ENCODE results near the gene SPRR5.

The SPRR5 gene

GRCh38 chr1:152917794-152918193 is 29.2 kb upstream of the SPRR5 start:
- H3K4me1 ChIP-seq (ENCODE audit: control insufficient read depth, insufficient read depth, low read length) = no peaks in the 10 kb centered on the region
- H3K4me3 ChIP-seq (ENCODE audit: low read length) = no peak overlapping the region
- H3K36me3 ChIP-seq (ENCODE audit: control insufficient read depth, insufficient read depth, low read length) = no peaks in the 10 kb centered on the region
- no peaks in the 10 kb centered on the region for H3K27me3 ChIP-seq (ENCODE audit: control insufficient read depth, insufficient read depth, low read length)
- H3K9ac ChIP-seq (ENCODE audit: low read length) = no peak overlapping the region
- H3K9me3 ChIP-seq (ENCODE audit: control insufficient read depth, low read length) = no peaks in the 10 kb centered on the region

DNA sequence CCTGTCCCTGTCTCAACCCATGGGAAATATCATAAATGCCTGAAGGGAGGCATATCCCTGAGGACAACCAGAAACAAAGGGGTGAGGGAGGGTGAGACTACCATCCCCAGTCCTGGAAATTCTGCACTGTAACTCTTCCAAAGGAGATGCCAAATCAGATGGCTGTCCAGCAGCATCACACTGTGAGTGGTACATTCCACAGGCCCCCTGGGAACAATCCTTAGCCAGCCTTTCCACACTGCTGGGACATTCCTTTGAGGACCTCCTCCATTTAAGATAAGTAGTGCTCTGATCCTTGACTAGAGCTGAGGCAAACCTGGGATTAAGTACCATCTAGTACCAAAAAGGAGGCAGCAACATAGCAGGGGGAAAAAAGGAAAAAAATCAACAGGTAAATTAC is 27.9 kb upstream of the SPRR5 start:
- H3K27me3 ChIP-seq (ENCODE audit: control insufficient read depth, insufficient read depth, low read length) = no peaks in the 10 kb centered on the region
- no peaks in the 10 kb centered on the region for H3K9me3 ChIP-seq (ENCODE audit: control insufficient read depth, low read length)
- no peak overlapping the region for H3K9ac ChIP-seq (ENCODE audit: low read length)
- H3K4me1 ChIP-seq (ENCODE audit: control insufficient read depth, insufficient read depth, low read length) = no peaks in the 10 kb centered on the region
- no peaks in the 10 kb centered on the region for H3K36me3 ChIP-seq (ENCODE audit: control insufficient read depth, insufficient read depth, low read length)
- H3K4me3 ChIP-seq (ENCODE audit: low read length) = no peak overlapping the region

DNA sequence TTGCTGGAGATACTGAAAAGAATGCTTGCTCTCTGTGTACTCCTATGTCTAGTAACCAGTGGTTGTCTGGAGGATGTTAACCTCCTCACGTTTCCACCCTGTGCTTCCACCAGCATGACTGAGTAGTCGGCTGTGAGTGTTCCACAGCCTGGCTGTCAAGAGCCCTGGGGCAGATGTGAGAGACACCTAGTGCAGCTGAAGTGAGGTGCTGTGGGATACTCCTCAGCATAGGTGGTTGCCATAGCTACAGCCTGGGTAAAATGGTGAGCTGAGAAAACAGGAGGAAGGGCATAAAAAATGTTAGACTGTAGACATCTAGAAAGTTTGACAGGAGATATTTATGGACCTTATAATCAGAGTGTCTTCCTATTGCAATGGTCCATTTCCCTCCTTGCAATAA is 22.8 kb upstream of the SPRR5 start:
- Histone ChIP-seq H3K36me3 (ENCODE audit: control insufficient read depth, insufficient read depth, low read length) (no peaks in the 10 kb centered on the region), H3K4me1 (ENCODE audit: control insufficient read depth, insufficient read depth, low read length) (no peaks in the 10 kb centered on the region), H3K9ac (ENCODE audit: low read length) (no peak overlapping the region), H3K4me3 (ENCODE audit: low read length) (no peak overlapping the region), H3K27me3 (ENCODE audit: control insufficient read depth, insufficient read depth, low read length) (no peaks in the 10 kb centered on the region), H3K9me3 (ENCODE audit: control insufficient read depth, low read length) (no peaks in the 10 kb centered on the region)

- H3K9ac ChIP-seq (ENCODE audit: low read length) = no peak overlapping the region
- no peaks in the 10 kb centered on the region for H3K4me1 ChIP-seq (ENCODE audit: control insufficient read depth, insufficient read depth, low read length)
- H3K36me3 ChIP-seq (ENCODE audit: control insufficient read depth, insufficient read depth, low read length) = no peaks in the 10 kb centered on the region
- no peak overlapping the region for H3K4me3 ChIP-seq (ENCODE audit: low read length)
- no peaks in the 10 kb centered on the region for H3K27me3 ChIP-seq (ENCODE audit: control insufficient read depth, insufficient read depth, low read length)
- H3K9me3 ChIP-seq (ENCODE audit: control insufficient read depth, low read length) = no peaks in the 10 kb centered on the region
Measured at GRCh38 chr1:152926091-152926490, 20.9 kb upstream of the SPRR5 start.

DNA sequence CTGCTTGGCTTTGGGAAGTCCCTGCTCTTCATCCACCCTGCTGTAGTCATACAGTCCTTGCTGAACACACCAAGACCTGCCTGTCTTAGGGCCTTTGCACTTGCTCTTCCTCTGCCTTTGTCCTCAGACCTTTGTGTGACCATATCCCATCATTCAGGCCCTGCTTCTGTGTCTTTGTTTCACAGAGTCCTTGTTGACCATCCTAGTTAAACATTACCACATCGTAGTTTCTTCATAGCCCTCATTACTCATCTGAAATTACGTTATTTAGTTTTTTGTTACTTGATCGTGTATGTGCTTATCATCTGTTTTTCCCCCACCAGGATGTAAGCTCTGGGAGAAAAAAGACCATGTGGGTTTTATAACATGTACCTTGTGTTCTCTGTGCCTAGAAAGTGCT is 18.3 kb upstream of the SPRR5 start:
- H3K9ac ChIP-seq (ENCODE audit: low read length) = no peak overlapping the region
- H3K4me3 ChIP-seq (ENCODE audit: low read length) = no peak overlapping the region
- H3K36me3 ChIP-seq (ENCODE audit: control insufficient read depth, insufficient read depth, low read length) = no peaks in the 10 kb centered on the region
- H3K9me3 ChIP-seq (ENCODE audit: control insufficient read depth, low read length) = no peaks in the 10 kb centered on the region
- no peaks in the 10 kb centered on the region for H3K4me1 ChIP-seq (ENCODE audit: control insufficient read depth, insufficient read depth, low read length)
- H3K27me3 ChIP-seq (ENCODE audit: control insufficient read depth, insufficient read depth, low read length) = no peaks in the 10 kb centered on the region

GRCh38 chr1:152932170-152932811 is 14.7 kb upstream of the SPRR5 start:
- Histone ChIP-seq H3K4me3 (ENCODE audit: low read length) (no peak overlapping the region), H3K9ac (ENCODE audit: low read length) (no peak overlapping the region), H3K4me1 (ENCODE audit: control insufficient read depth, insufficient read depth, low read length) (no peaks in the 10 kb centered on the region), H3K27me3 (ENCODE audit: control insufficient read depth, insufficient read depth, low read length) (no peaks in the 10 kb centered on the region), H3K9me3 (ENCODE audit: control insufficient read depth, low read length) (no peaks in the 10 kb centered on the region), H3K36me3 (ENCODE audit: control insufficient read depth, insufficient read depth, low read length) (no peaks in the 10 kb centered on the region)

DNA sequence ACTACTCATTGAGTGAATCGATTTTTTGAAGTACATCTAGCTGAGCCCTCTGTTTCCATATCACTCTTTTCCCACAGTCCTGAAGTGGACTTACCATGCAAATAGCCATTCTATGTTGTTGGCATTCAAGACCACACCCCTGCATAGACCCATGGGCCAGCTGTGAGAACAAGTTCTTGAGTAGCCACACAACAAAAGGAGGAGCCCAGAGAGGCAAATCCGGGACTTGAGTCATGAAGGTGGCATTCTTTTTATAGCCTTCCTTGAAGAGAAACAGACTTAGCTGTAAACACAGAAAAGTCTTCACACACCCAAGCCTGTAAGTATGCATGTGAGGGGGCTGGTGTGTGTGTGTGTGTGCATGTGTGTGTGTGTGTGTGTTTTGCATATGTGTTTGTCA is 13.8 kb upstream of the SPRR5 start:
- H3K9me3 ChIP-seq (ENCODE audit: control insufficient read depth, low read length) = no peaks in the 10 kb centered on the region
- no peak overlapping the region for H3K4me3 ChIP-seq (ENCODE audit: low read length)
- no peaks in the 10 kb centered on the region for H3K27me3 ChIP-seq (ENCODE audit: control insufficient read depth, insufficient read depth, low read length)
- H3K36me3 ChIP-seq (ENCODE audit: control insufficient read depth, insufficient read depth, low read length) = no peaks in the 10 kb centered on the region
- H3K4me1 ChIP-seq (ENCODE audit: control insufficient read depth, insufficient read depth, low read length) = no peaks in the 10 kb centered on the region
- H3K9ac ChIP-seq (ENCODE audit: low read length) = no peak overlapping the region

DNA sequence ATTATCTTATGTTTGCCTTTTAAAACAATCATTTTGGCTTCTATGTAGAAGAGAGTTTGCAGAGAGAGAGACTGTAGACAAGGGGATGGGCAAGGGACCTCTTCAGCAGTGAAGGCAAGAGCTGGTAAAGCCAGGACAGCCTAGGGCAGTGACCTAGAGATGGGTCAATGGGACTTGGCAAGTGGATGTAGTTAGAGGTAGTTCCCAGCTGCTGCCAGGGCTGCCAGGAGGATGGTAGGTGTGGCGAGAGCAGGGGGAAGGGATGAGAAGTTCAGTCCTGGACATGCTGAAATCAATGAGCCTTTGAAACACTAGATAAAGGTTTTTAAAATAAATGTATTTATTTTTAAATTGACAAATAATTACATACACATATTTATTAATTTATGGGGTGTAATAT is 6.4 kb upstream of the SPRR5 start:
- no peaks in the 10 kb centered on the region for H3K27me3 ChIP-seq (ENCODE audit: control insufficient read depth, insufficient read depth, low read length)
- H3K4me1 ChIP-seq (ENCODE audit: control insufficient read depth, insufficient read depth, low read length) = no peaks in the 10 kb centered on the region
- H3K9me3 ChIP-seq (ENCODE audit: control insufficient read depth, low read length) = no peaks in the 10 kb centered on the region
- no peak overlapping the region for H3K9ac ChIP-seq (ENCODE audit: low read length)
- no peaks in the 10 kb centered on the region for H3K36me3 ChIP-seq (ENCODE audit: control insufficient read depth, insufficient read depth, low read length)
- H3K4me3 ChIP-seq (ENCODE audit: low read length) = no peak overlapping the region

DNA sequence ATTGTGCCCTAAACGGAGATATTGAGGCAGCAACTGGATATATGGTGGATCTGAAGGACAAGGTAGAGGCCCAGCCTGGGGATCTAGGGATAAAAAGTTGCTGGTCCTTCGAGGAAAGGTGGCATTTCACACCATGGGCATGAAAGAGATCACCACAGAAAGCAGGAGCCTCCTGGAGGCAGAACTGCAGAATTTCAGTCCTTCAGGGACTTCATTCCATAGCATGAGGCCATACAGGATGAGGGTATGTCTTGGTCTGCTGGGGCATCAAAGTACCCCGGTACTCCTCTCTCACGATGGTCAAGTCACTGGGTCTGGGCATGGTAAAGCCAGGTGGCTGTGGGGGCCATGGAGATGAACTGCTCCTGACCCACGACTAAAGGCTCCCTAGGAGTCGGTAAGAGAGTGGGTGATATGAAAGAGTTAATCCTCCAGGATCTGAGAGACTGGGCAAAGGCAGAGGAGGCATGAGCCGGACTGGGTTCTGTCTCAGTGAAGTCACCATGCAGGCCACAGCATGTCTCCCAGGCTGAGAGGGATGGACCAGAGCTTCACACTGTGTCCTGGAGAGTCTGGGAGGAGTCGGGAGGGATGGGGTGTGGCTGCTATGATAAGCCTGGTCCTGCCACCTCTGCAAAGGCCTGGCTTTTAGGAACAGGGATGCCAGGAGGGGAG is 5.8 kb upstream of the SPRR5 start:
- Histone ChIP-seq H3K9me3 (ENCODE audit: control insufficient read depth, low read length) (no peaks in the 10 kb centered on the region), H3K9ac (ENCODE audit: low read length) (no peak overlapping the region), H3K4me1 (ENCODE audit: control insufficient read depth, insufficient read depth, low read length) (no peaks in the 10 kb centered on the region), H3K36me3 (ENCODE audit: control insufficient read depth, insufficient read depth, low read length) (no peaks in the 10 kb centered on the region), H3K27me3 (ENCODE audit: control insufficient read depth, insufficient read depth, low read length) (no peaks in the 10 kb centered on the region), H3K4me3 (ENCODE audit: low read length) (no peak overlapping the region)

- Histone ChIP-seq H3K4me3 (ENCODE audit: low read length) (no peak overlapping the region), H3K27me3 (ENCODE audit: control insufficient read depth, insufficient read depth, low read length) (no peaks in the 10 kb centered on the region), H3K9ac (ENCODE audit: low read length) (no peak overlapping the region), H3K36me3 (ENCODE audit: control insufficient read depth, insufficient read depth, low read length) (no peaks in the 10 kb centered on the region), H3K9me3 (ENCODE audit: control insufficient read depth, low read length) (no peaks in the 10 kb centered on the region), H3K4me1 (ENCODE audit: control insufficient read depth, insufficient read depth, low read length) (no peaks in the 10 kb centered on the region)
Measured at GRCh38 chr1:152942161-152942560, 4.8 kb upstream of the SPRR5 start.

DNA sequence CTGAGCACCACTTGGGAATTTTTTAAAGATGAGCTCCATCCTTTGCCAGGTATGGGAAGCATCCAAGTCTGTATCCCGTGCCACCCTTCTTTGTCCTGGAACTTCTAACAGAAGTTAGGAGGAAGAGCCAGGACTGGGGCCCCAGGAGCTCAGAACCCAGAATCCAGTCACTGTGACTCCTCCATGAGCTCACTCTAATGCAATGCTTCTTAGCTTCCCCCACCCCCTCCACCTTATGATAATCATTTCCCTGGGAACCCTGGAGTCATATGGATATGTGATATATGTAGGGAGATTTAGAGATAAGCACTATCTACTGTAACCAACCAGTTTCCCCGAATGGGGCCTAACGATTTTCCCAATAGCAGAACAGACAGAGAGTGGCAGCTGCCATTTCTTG is 758 bp upstream of the SPRR5 start:
- H3K4me1 ChIP-seq (ENCODE audit: control insufficient read depth, insufficient read depth, low read length) = no peaks in the 10 kb centered on the region
- peaks cover 4% of the 10 kb centered on the region for H3K27me3 ChIP-seq (ENCODE audit: control insufficient read depth, insufficient read depth, low read length)
- no peak overlapping the region for H3K9ac ChIP-seq (ENCODE audit: low read length)
- H3K4me3 ChIP-seq (ENCODE audit: low read length) = no peak overlapping the region
- no peaks in the 10 kb centered on the region for H3K9me3 ChIP-seq (ENCODE audit: control insufficient read depth, low read length)
- no peaks in the 10 kb centered on the region for H3K36me3 ChIP-seq (ENCODE audit: control insufficient read depth, insufficient read depth, low read length)

GRCh38 chr1:152951711-152952110 is 4.7 kb downstream of the SPRR5 start:
- Histone ChIP-seq H3K36me3 (ENCODE audit: control insufficient read depth, insufficient read depth, low read length) (no peaks in the 10 kb centered on the region), H3K9ac (ENCODE audit: low read length) (no peak overlapping the region), H3K4me1 (ENCODE audit: control insufficient read depth, insufficient read depth, low read length) (no peaks in the 10 kb centered on the region)

DNA sequence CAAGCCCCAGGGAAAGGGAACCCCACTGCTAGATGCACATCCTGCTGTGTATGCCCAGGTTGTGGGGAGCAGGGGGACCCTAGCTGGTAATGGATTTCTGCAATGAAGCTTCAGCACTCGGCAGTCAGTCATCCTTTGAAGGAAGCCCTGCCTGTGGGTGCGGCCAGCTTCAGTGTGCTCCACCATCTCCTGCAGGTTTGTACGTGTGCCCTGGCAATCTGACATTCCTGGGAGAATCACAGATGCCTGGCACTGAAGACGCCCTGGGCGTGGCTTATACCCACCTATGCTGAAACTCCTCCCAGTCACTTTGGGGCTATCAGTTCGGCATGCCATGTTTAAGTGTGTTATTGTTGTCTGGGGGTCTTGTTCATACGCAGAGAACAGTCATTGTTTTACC is 6.8 kb downstream of the SPRR5 start:
- Histone ChIP-seq H3K4me3 (ENCODE audit: low read length) (no peak overlapping the region), H3K36me3 (ENCODE audit: control insufficient read depth, insufficient read depth, low read length) (no peaks in the 10 kb centered on the region), H3K4me1 (ENCODE audit: control insufficient read depth, insufficient read depth, low read length) (no peaks in the 10 kb centered on the region), H3K9me3 (ENCODE audit: control insufficient read depth, low read length) (no peaks in the 10 kb centered on the region), H3K9ac (ENCODE audit: low read length) (no peak overlapping the region), H3K27me3 (ENCODE audit: control insufficient read depth, insufficient read depth, low read length) (no peaks in the 10 kb centered on the region)

More at GRCh38 chr1:152951711-152952110, 4.7 kb downstream of the SPRR5 start:
- Histone ChIP-seq H3K4me3 (ENCODE audit: low read length) (no peak overlapping the region), H3K9me3 (ENCODE audit: control insufficient read depth, low read length) (no peaks in the 10 kb centered on the region), H3K27me3 (ENCODE audit: control insufficient read depth, insufficient read depth, low read length) (peaks cover 4% of the 10 kb centered on the region)
